NCI-H2171 (cell line): ENCODE measurements around the gene AKAP6.

Source experiments
- DNase-seq: peaks from one replicate; lab custom pipeline; 2025; lab: John Stamatoyannopoulos, UW

The AKAP6 gene

GRCh38 chr14:32536175-32536574 lies 207.1 kb downstream of the AKAP6 start:
- DNase-seq: no peak

GRCh38 chr14:32537166-32537565 lies 208.1 kb downstream of the AKAP6 start:
- no peak for DNase-seq

GRCh38 chr14:32542507-32542906 lies 213.4 kb downstream of the AKAP6 start:
- DNase-seq: no peak

GRCh38 chr14:32545095-32545494 lies 216.0 kb downstream of the AKAP6 start:
- DNase-seq: no peak

GRCh38 chr14:32545506-32546210 lies 216.6 kb downstream of the AKAP6 start:
- DNase-seq: no peak

GRCh38 chr14:32546246-32546645 lies 217.1 kb downstream of the AKAP6 start:
- no peak for DNase-seq

GRCh38 chr14:32552766-32553165 lies 223.7 kb downstream of the AKAP6 start:
- no peak for DNase-seq

- no peak for DNase-seq
Observed at GRCh38 chr14:32559048-32559447, 229.9 kb downstream of the AKAP6 start.

GRCh38 chr14:32559590-32559989 lies 230.5 kb downstream of the AKAP6 start:
- DNase-seq: no peak

GRCh38 chr14:32560209-32560857 lies 231.2 kb downstream of the AKAP6 start:
- DNase-seq: peak; percentile 72

GRCh38 chr14:32561520-32561919 lies 232.4 kb downstream of the AKAP6 start:
- DNase-seq: no peak

- DNase-seq: no peak
Observed at GRCh38 chr14:32564596-32564995, 235.5 kb downstream of the AKAP6 start.

GRCh38 chr14:32565256-32565655 lies 236.2 kb downstream of the AKAP6 start:
- no peak for DNase-seq

GRCh38 chr14:32567543-32568384 lies 238.7 kb downstream of the AKAP6 start:
- no peak for DNase-seq

GRCh38 chr14:32571551-32571950 lies 242.5 kb downstream of the AKAP6 start:
- no peak for DNase-seq

GRCh38 chr14:32571995-32572866 lies 243.1 kb downstream of the AKAP6 start:
- no peak for DNase-seq

- DNase-seq: no peak
Observed at GRCh38 chr14:32572867-32573150, 243.7 kb downstream of the AKAP6 start.

GRCh38 chr14:32574269-32574668 lies 245.2 kb downstream of the AKAP6 start:
- no peak for DNase-seq

GRCh38 chr14:32576088-32576795 lies 247.1 kb downstream of the AKAP6 start:
- peak; percentile 51 for DNase-seq

- DNase-seq: no peak
Observed at GRCh38 chr14:32576977-32577376, 247.9 kb downstream of the AKAP6 start.

GRCh38 chr14:32578181-32578580 lies 249.1 kb downstream of the AKAP6 start:
- DNase-seq: no peak
